ENCODE data around the gene LCE1B. TPM values are rescaled to one million over a fixed set of nuclear protein-coding genes. Genes with fewer than 3 reads are reported as not detected.

LCE1B gene
- total RNA-seq, 4 donors from 2014 or later = not detected

GRCh38 chr1:152801333-152801732 lies 10.4 kb upstream of the LCE1B start:
- no peaks in the 10 kb centered on the region for H3K36me3 ChIP-seq
- WGBS, 2 donors = 38 to 44% methylated on average over 1 of the region's 1 CpG
- peaks cover 0 to 6% (median 4%) of the 10 kb centered on the region in 3 donors for H3K4me1 ChIP-seq
- no peaks in the 10 kb centered on the region for H3K27me3 ChIP-seq
- DNase-seq = no peak
- no peaks in the 10 kb centered on the region for H3K9me3 ChIP-seq
- TF ChIP-seq POLR2A (IDR thresholded peaks at IDR 0.05) (no peak), CTCF (IDR thresholded peaks at IDR 0.05) (no peak)
- no peak overlapping the region for H3K4me3 ChIP-seq
- intact Hi-C loops (cut with DNase I) = no loop called here
- no peak overlapping the region for H3K27ac ChIP-seq

GRCh38 chr1:152806576-152806975 lies 5.2 kb upstream of the LCE1B start, which contains the start of gene LCE1C:
Gene LCE1C (minus strand): TSS chr1:152806651. CDS start chr1:152805478, 1,173 bp downstream.
- Histone ChIP-seq H3K27me3 (no peaks in the 10 kb centered on the region), H3K36me3 (no peaks in the 10 kb centered on the region), H3K4me3 (no peak within 1 kb of the TSS), H3K27ac (no peak within 1 kb of the TSS), H3K4me1 (peaks cover 0 to 21% (median 6%) of the 10 kb centered on the region in 3 donors), H3K9me3 (no peaks in the 10 kb centered on the region)
- TF ChIP-seq POLR2A (IDR thresholded peaks at IDR 0.05) = no peak
- TF ChIP-seq CTCF (IDR thresholded peaks at IDR 0.05) = no peak
- DNase-seq = no peak
- intact Hi-C loops (cut with DNase I) = no loop called here
- 8 to 18% methylated on average over 1 to 3 of the region's 3 CpGs for whole genome bisulfite sequencing, 2 donors

- Histone ChIP-seq H3K27ac (no peak overlapping the region), H3K4me3 (no peak overlapping the region), H3K36me3 (no peaks in the 10 kb centered on the region), H3K4me1 (peaks cover 0 to 17% (median 5%) of the 10 kb centered on the region in 3 donors), H3K27me3 (no peaks in the 10 kb centered on the region), H3K9me3 (no peaks in the 10 kb centered on the region)
- TF ChIP-seq POLR2A (IDR thresholded peaks at IDR 0.05) (no peak), CTCF (IDR thresholded peaks at IDR 0.05) (no peak)
- intact Hi-C loops (cut with DNase I) = no loop called here
- no peak for DNase-seq
- WGBS, 2 donors = 31 to 41% methylated on average over 2 of the region's 2 CpGs
Measured at GRCh38 chr1:152811050-152811449, 721 bp upstream of the LCE1B start.

GRCh38 chr1:152817309-152817708 lies 5.5 kb downstream of the LCE1B start:
- no peak overlapping the region for H3K4me3 ChIP-seq
- intact Hi-C loops (cut with DNase I) = no loop called here
- H3K4me1 ChIP-seq = no peaks in the 10 kb centered on the region
- no peaks in the 10 kb centered on the region for H3K27me3 ChIP-seq
- DNase-seq = no peak
- no peaks in the 10 kb centered on the region for H3K9me3 ChIP-seq
- WGBS, 2 donors = 26 to 50% methylated on average over 6 of the region's 6 CpGs
- H3K27ac ChIP-seq = no peak overlapping the region
- no peak for TF ChIP-seq CTCF (IDR thresholded peaks at IDR 0.05)
- no peak for TF ChIP-seq POLR2A (IDR thresholded peaks at IDR 0.05)
- no peaks in the 10 kb centered on the region for H3K36me3 ChIP-seq

- no peak for DNase-seq
- intact Hi-C loops (cut with DNase I) = no loop called here
- Histone ChIP-seq H3K27me3 (no peaks in the 10 kb centered on the region), H3K27ac (no peak overlapping the region), H3K4me1 (no peaks in the 10 kb centered on the region), H3K4me3 (no peak overlapping the region), H3K36me3 (no peaks in the 10 kb centered on the region), H3K9me3 (no peaks in the 10 kb centered on the region)
- TF ChIP-seq POLR2A (IDR thresholded peaks at IDR 0.05) (no peak), CTCF (IDR thresholded peaks at IDR 0.05) (no peak)
- WGBS, 2 donors = 46 to 58% methylated on average over 5 of the region's 5 CpGs
Measured at GRCh38 chr1:152823294-152823693, 11.5 kb downstream of the LCE1B start.

Data from esophagus squamous epithelium (tissue), 5 donors.